Measurements from ENCODE around the gene EPB41L4A.

Gene EPB41L4A

GRCh38 chr5:112253478-112254250 lies 165.4 kb downstream of the EPB41L4A start:
- H3K4me1 ChIP-seq (ENCODE audit: control insufficient read depth in 5 of 5, insufficient read depth in 5 of 5, low read length in 5 of 5), result peaks cover 4 to 37% (median 19%) of the 10 kb centered on the region in 5 donors
- no peaks in the 10 kb centered on the region for H3K27me3 ChIP-seq (ENCODE audit: control insufficient read depth in 5 of 5, insufficient read depth in 4 of 5, low read length in 5 of 5)
- H3K4me3 ChIP-seq (ENCODE audit: low read depth in 1 of 5, low read length in 5 of 5), result no peak overlapping the region
- peak overlapping the region; percentile 26 for H3K27ac ChIP-seq (ENCODE audit: low read depth, low read length)
- no peak overlapping the region for H3K9ac ChIP-seq (ENCODE audit: low read length in 5 of 5)
- peaks cover 0 to under 1% (median 0%) of the 10 kb centered on the region in 5 donors for H3K36me3 ChIP-seq (ENCODE audit: control insufficient read depth in 5 of 5, insufficient read depth in 5 of 5, low read length in 5 of 5)
- H3K9me3 ChIP-seq (ENCODE audit: control insufficient read depth in 5 of 5, low read length in 5 of 5), result no peaks in the 10 kb centered on the region

DNA sequence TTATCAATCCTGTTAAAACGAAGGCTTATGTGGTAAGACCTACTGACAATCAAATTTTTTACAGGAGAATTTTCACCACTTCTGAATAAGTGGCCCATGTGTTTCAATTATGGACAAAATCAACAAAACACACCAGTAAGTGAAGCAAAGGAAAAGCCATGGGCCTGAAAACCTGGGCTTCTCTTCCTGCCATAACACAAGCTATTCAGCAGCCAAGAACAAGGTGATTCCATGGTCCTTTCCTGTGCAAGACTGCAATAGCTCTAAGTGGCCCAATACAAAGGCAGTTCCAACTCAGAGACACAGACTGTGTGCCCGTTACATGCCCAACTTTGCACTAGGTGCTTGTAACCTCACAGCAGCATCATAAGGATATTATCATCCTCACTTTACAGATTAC lies 168.5 kb downstream of the EPB41L4A start:
- no peak overlapping the region for H3K4me3 ChIP-seq (ENCODE audit: low read depth in 1 of 5, low read length in 5 of 5)
- no peak overlapping the region for H3K27ac ChIP-seq (ENCODE audit: low read depth, low read length)
- no peaks in the 10 kb centered on the region for H3K9me3 ChIP-seq (ENCODE audit: control insufficient read depth in 5 of 5, low read length in 5 of 5)
- no peak overlapping the region for H3K9ac ChIP-seq (ENCODE audit: low read length in 5 of 5)
- H3K27me3 ChIP-seq (ENCODE audit: control insufficient read depth in 5 of 5, insufficient read depth in 4 of 5, low read length in 5 of 5), result no peaks in the 10 kb centered on the region
- no peaks in the 10 kb centered on the region for H3K36me3 ChIP-seq (ENCODE audit: control insufficient read depth in 5 of 5, insufficient read depth in 5 of 5, low read length in 5 of 5)
- H3K4me1 ChIP-seq (ENCODE audit: control insufficient read depth in 5 of 5, insufficient read depth in 5 of 5, low read length in 5 of 5), result peaks cover 4 to 21% (median 10%) of the 10 kb centered on the region in 5 donors

- Histone ChIP-seq H3K27me3 (ENCODE audit: control insufficient read depth in 5 of 5, insufficient read depth in 4 of 5, low read length in 5 of 5) (no peaks in the 10 kb centered on the region), H3K4me3 (ENCODE audit: low read depth in 1 of 5, low read length in 5 of 5) (no peak overlapping the region), H3K27ac (ENCODE audit: low read depth, low read length) (no peak overlapping the region), H3K4me1 (ENCODE audit: control insufficient read depth in 5 of 5, insufficient read depth in 5 of 5, low read length in 5 of 5) (peaks cover 0 to 4% (median 0%) of the 10 kb centered on the region in 5 donors), H3K9ac (ENCODE audit: low read length in 5 of 5) (no peak overlapping the region), H3K36me3 (ENCODE audit: control insufficient read depth in 5 of 5, insufficient read depth in 5 of 5, low read length in 5 of 5) (peaks cover 0 to 4% (median 0%) of the 10 kb centered on the region in 5 donors), H3K9me3 (ENCODE audit: control insufficient read depth in 5 of 5, low read length in 5 of 5) (no peaks in the 10 kb centered on the region)
Observed at GRCh38 chr5:112248623-112249022, 170.5 kb downstream of the EPB41L4A start.

- Histone ChIP-seq H3K36me3 (ENCODE audit: control insufficient read depth in 5 of 5, insufficient read depth in 5 of 5, low read length in 5 of 5) (peaks cover 0 to 4% (median 0%) of the 10 kb centered on the region in 5 donors), H3K27me3 (ENCODE audit: control insufficient read depth in 5 of 5, insufficient read depth in 4 of 5, low read length in 5 of 5) (no peaks in the 10 kb centered on the region), H3K9me3 (ENCODE audit: control insufficient read depth in 5 of 5, low read length in 5 of 5) (no peaks in the 10 kb centered on the region), H3K9ac (ENCODE audit: low read length in 5 of 5) (no peak overlapping the region), H3K27ac (ENCODE audit: low read depth, low read length) (no peak overlapping the region), H3K4me3 (ENCODE audit: low read depth in 1 of 5, low read length in 5 of 5) (no peak overlapping the region), H3K4me1 (ENCODE audit: control insufficient read depth in 5 of 5, insufficient read depth in 5 of 5, low read length in 5 of 5) (peaks cover 0 to 4% (median 0%) of the 10 kb centered on the region in 5 donors)
Observed at GRCh38 chr5:112247960-112248359, 171.1 kb downstream of the EPB41L4A start.

GRCh38 chr5:112245656-112246055 lies 173.4 kb downstream of the EPB41L4A start:
- H3K27ac ChIP-seq (ENCODE audit: low read depth, low read length), result no peak overlapping the region
- H3K4me1 ChIP-seq (ENCODE audit: control insufficient read depth in 5 of 5, insufficient read depth in 5 of 5, low read length in 5 of 5), result peaks cover 0 to 4% (median 0%) of the 10 kb centered on the region in 5 donors
- H3K9me3 ChIP-seq (ENCODE audit: control insufficient read depth in 5 of 5, low read length in 5 of 5), result no peaks in the 10 kb centered on the region
- peaks cover 0 to 4% (median 0%) of the 10 kb centered on the region in 5 donors for H3K36me3 ChIP-seq (ENCODE audit: control insufficient read depth in 5 of 5, insufficient read depth in 5 of 5, low read length in 5 of 5)
- no peak overlapping the region for H3K9ac ChIP-seq (ENCODE audit: low read length in 5 of 5)
- H3K4me3 ChIP-seq (ENCODE audit: low read depth in 1 of 5, low read length in 5 of 5), result no peak overlapping the region
- H3K27me3 ChIP-seq (ENCODE audit: control insufficient read depth in 5 of 5, insufficient read depth in 4 of 5, low read length in 5 of 5), result no peaks in the 10 kb centered on the region

- Histone ChIP-seq H3K27me3 (ENCODE audit: control insufficient read depth in 5 of 5, insufficient read depth in 4 of 5, low read length in 5 of 5) (no peaks in the 10 kb centered on the region), H3K36me3 (ENCODE audit: control insufficient read depth in 5 of 5, insufficient read depth in 5 of 5, low read length in 5 of 5) (peaks cover 0 to 7% (median 2%) of the 10 kb centered on the region in 5 donors), H3K4me1 (ENCODE audit: control insufficient read depth in 5 of 5, insufficient read depth in 5 of 5, low read length in 5 of 5) (no peaks in the 10 kb centered on the region), H3K9me3 (ENCODE audit: control insufficient read depth in 5 of 5, low read length in 5 of 5) (no peaks in the 10 kb centered on the region), H3K27ac (ENCODE audit: low read depth, low read length) (no peak overlapping the region), H3K9ac (ENCODE audit: low read length in 5 of 5) (no peak overlapping the region), H3K4me3 (ENCODE audit: low read depth in 1 of 5, low read length in 5 of 5) (no peak overlapping the region)
Observed at GRCh38 chr5:112239996-112240395, 179.1 kb downstream of the EPB41L4A start.

DNA sequence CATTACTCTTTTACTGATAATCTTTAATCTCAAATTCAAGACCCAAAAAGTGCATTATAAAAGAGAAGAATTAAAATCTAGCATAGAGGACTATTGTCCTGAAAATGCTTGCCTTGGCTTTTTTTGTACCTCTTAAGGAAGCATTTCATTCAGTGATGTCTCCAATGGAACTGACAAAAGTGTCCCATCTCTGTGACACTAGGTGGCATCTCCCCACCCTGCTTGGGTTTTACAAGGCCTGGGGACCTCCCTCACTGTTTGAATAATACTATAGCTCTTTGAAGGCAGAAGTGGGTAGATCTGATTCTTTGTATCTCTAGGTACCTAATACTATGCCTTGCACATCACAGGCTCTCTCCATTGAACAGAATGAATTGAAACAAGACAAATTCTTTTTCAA lies 180.6 kb downstream of the EPB41L4A start:
- Histone ChIP-seq H3K9me3 (ENCODE audit: control insufficient read depth in 5 of 5, low read length in 5 of 5) (no peaks in the 10 kb centered on the region), H3K4me1 (ENCODE audit: control insufficient read depth in 5 of 5, insufficient read depth in 5 of 5, low read length in 5 of 5) (no peaks in the 10 kb centered on the region), H3K27ac (ENCODE audit: low read depth, low read length) (no peak overlapping the region), H3K4me3 (ENCODE audit: low read depth in 1 of 5, low read length in 5 of 5) (no peak overlapping the region), H3K9ac (ENCODE audit: low read length in 5 of 5) (no peak overlapping the region), H3K36me3 (ENCODE audit: control insufficient read depth in 5 of 5, insufficient read depth in 5 of 5, low read length in 5 of 5) (peaks cover 0 to 3% (median 0%) of the 10 kb centered on the region in 5 donors), H3K27me3 (ENCODE audit: control insufficient read depth in 5 of 5, insufficient read depth in 4 of 5, low read length in 5 of 5) (no peaks in the 10 kb centered on the region)

DNA sequence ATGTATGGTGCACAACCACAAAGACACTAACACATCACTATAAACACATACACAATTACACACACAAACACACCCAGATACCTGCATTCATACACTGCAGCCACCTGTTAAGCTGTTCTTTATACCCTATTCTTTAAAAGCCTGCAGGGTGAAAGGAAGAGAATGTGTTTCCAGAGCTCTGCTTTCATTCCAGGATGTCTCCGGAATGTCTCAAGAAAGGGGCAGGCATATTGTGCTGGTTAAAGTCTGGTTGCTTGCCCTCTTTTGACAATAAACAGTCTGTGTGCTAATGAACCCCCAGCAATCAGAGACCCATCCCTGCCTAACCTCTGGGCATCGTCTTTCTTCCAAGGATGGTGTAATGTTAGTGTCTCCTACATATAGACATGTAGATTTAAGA lies 181.6 kb downstream of the EPB41L4A start:
- Histone ChIP-seq H3K4me3 (ENCODE audit: low read depth in 1 of 5, low read length in 5 of 5) (no peak overlapping the region), H3K27me3 (ENCODE audit: control insufficient read depth in 5 of 5, insufficient read depth in 4 of 5, low read length in 5 of 5) (no peaks in the 10 kb centered on the region), H3K9ac (ENCODE audit: low read length in 5 of 5) (no peak overlapping the region), H3K36me3 (ENCODE audit: control insufficient read depth in 5 of 5, insufficient read depth in 5 of 5, low read length in 5 of 5) (peaks cover 0 to 6% (median 2%) of the 10 kb centered on the region in 5 donors), H3K9me3 (ENCODE audit: control insufficient read depth in 5 of 5, low read length in 5 of 5) (no peaks in the 10 kb centered on the region), H3K4me1 (ENCODE audit: control insufficient read depth in 5 of 5, insufficient read depth in 5 of 5, low read length in 5 of 5) (no peaks in the 10 kb centered on the region), H3K27ac (ENCODE audit: low read depth, low read length) (no peak overlapping the region)

GRCh38 chr5:112234000-112234399 lies 185.1 kb downstream of the EPB41L4A start:
- Histone ChIP-seq H3K36me3 (ENCODE audit: control insufficient read depth in 5 of 5, insufficient read depth in 5 of 5, low read length in 5 of 5) (peaks cover 0 to 3% (median 0%) of the 10 kb centered on the region in 5 donors), H3K9me3 (ENCODE audit: control insufficient read depth in 5 of 5, low read length in 5 of 5) (no peaks in the 10 kb centered on the region), H3K27ac (ENCODE audit: low read depth, low read length) (no peak overlapping the region), H3K27me3 (ENCODE audit: control insufficient read depth in 5 of 5, insufficient read depth in 4 of 5, low read length in 5 of 5) (no peaks in the 10 kb centered on the region), H3K4me1 (ENCODE audit: control insufficient read depth in 5 of 5, insufficient read depth in 5 of 5, low read length in 5 of 5) (no peaks in the 10 kb centered on the region), H3K4me3 (ENCODE audit: low read depth in 1 of 5, low read length in 5 of 5) (no peak overlapping the region), H3K9ac (ENCODE audit: low read length in 5 of 5) (no peak overlapping the region)

DNA sequence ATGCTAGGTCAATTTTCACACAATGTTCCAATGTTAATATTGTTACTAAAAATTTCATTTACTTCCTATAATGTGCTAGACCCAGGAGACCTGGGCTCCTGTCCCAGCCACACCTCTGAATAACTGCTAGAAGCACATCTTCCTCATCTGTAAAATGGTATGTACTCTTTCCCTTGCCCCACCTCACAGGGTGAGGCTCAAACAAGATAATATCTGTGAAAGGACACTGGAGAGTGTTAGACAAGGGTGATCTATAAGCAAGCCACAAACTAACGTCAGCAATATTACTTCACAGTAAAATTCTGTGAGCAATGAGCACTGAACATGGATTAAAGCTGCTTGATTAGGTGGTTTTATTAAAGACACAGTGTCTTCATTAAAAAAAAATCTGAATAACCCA lies 186.4 kb downstream of the EPB41L4A start:
- H3K4me1 ChIP-seq (ENCODE audit: control insufficient read depth in 5 of 5, insufficient read depth in 5 of 5, low read length in 5 of 5), result peaks cover 0 to 9% (median 6%) of the 10 kb centered on the region in 5 donors

More for the DNA sequence above, 186.4 kb downstream of the EPB41L4A start:
- Histone ChIP-seq H3K9me3 (ENCODE audit: control insufficient read depth in 5 of 5, low read length in 5 of 5) (no peaks in the 10 kb centered on the region), H3K27me3 (ENCODE audit: control insufficient read depth in 5 of 5, insufficient read depth in 4 of 5, low read length in 5 of 5) (no peaks in the 10 kb centered on the region), H3K27ac (ENCODE audit: low read depth, low read length) (no peak overlapping the region), H3K36me3 (ENCODE audit: control insufficient read depth in 5 of 5, insufficient read depth in 5 of 5, low read length in 5 of 5) (peaks cover 0 to 3% (median 0%) of the 10 kb centered on the region in 5 donors), H3K4me3 (ENCODE audit: low read depth in 1 of 5, low read length in 5 of 5) (no peak overlapping the region), H3K9ac (ENCODE audit: low read length in 5 of 5) (no peak overlapping the region)

Measured in subcutaneous abdominal adipose tissue (tissue), 5 donors.